Body of pancreas (tissue), 4 donors: ENCODE results near the gene USP54. TPM values are rescaled to one million over a fixed set of nuclear protein-coding genes. Genes with fewer than 3 reads are reported as not detected.
A peak's percentile ranks its signal among the peaks of the same experiment; 100 is the strongest.

Experiments
- ATAC-seq: fragments of 150-250 bp; one replicate; pipeline ENCODE4 v1.9.1; 2016
- DNase-seq, 4 donors: peaks; one replicate each; pipeline ENCODE4 v3.0.0-alpha.2; 2019
- H3K27ac ChIP-seq, 4 donors: fragments of 200-600 bp; sonication (generic); 1 replicate in 3 of 4; 2 replicates in 1 of 4; pipeline versions ENCODE4 v1.5.1 to v1.6.1; 2016 to 2019; ENCODE audit warnings: mild to moderate bottlenecking in 1 of 4, mixed read lengths in 1 of 4, moderate library complexity in 1 of 4
- H3K27me3 ChIP-seq, 2 donors: fragments of 200-600 bp; sonication (generic); one replicate each; pipeline ENCODE4 v1.6.0; 2016; ENCODE audit warnings: mild to moderate bottlenecking in 1 of 2
- H3K36me3 ChIP-seq, 2 donors: fragments of 200-600 bp; sonication (generic); replicated peaks in 1 of 2; 2 replicates each; pipeline ENCODE4 v1.5.1; 2016; ENCODE audit warnings: low read depth in 2 of 2; ENCODE audit not compliant: insufficient read depth in 1 of 2
- H3K4me1 ChIP-seq: fragments of 200-600 bp; sonication (generic); one replicate; pipeline ENCODE4 v1.6.0; 2016
- H3K4me3 ChIP-seq, 2 donors: fragments of 200-600 bp; sonication (generic); 1 replicate in 1 of 2; 2 replicates in 1 of 2; pipeline ENCODE4 v1.5.1; 2016 to 2019
- H3K9me3 ChIP-seq, 3 donors: fragments of 200-600 bp; sonication (generic); 1 replicate in 2 of 3; 2 replicates in 1 of 3; pipeline ENCODE4 v1.5.1; 2016
- POLR2A ChIP-seq, 3 donors: fragments of 450-650 bp; IDR thresholded peaks; one replicate each; pipeline ENCODE4 v1.6.1; 2016; ENCODE audit warnings: antibody characterized with exemption in 3 of 3, mild to moderate bottlenecking in 2 of 3
- WGBS, 2 donors: methylation state at CpG; one replicate each; pipeline ENCODE4 v1.1.5; 2017; 5-methylcytosine and 5-hydroxymethylcytosine counted together
- intact Hi-C: fragments of 100-400 bp; cut with DNase I; formaldehyde crosslinking; loops from one replicate; pipeline ENCODE4 v1.15.1; 2023
- total RNA-seq, 2 donors: library from RNA; depleted of rRNA; stranded (reverse); fragments of >200 nt; gene quantifications; one replicate each; pipeline ENCODE4 v1.1.0, GENCODE V29; 2016
- TF ChIP-seq, protein P1 (sequence below), 7 experiments: fragments of 450-650 bp in 4 of 7; fragments of 200-600 bp in 3 of 7; sonication (generic) in 3 of 7; IDR thresholded peaks; one replicate each; pipeline ENCODE4 v1.5.1; 2016 to 2019; ENCODE audit warnings: antibody characterized with exemption in 7 of 7

Gene USP54
- total RNA-seq, 2 donors from 2014 or later: 20.4 to 25.4 TPM

DNA sequence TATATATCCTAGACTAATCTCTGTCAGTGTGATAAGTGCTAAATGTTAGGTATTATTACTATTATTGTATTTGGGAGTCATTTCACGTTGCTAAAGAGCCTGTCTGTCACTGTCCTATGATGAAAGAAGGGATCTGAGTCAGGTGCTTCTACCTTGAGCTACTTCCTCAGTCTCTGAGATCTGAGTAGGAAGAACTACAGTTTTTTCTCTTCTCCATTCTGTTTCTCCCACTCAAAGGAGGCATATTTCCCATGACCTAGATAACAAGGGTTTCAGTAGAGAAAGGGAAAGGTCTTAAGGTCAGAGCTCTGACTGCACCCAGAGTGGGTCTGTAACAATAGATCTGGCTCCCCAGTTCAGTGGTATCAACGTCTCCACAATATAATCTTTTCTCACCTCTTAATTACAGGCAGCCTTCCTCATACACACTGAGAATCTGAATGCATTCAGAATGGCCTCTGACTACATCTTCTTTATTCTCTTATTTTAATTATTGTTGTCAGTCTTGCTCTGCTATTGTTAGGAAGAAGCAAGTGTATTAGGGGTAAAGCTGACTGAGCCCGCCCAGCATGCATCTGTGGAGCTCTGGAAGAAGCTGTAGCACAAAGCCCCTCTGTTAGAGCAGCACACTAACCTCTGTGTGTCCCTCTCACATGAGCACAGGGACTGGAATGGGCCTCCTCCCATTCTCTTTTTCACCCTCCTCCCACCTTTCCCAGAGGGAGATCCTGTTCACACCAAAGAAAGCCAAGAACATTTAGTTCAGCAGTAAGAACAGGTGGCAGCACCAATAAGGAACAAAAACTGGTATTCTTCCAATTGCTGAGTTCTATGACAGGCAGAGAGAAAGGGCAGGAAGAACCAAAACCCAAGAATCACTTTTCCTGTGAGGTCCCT lies 38.1 kb downstream of the USP54 start:
- 78 to 88% methylated on average over 3 of the region's 3 CpGs for WGBS, 2 donors
- peak in 1 of 3 donors; percentile 20 for TF ChIP-seq POLR2A (IDR thresholded peaks at IDR 0.05)
- TF ChIP-seq, protein P1, sequence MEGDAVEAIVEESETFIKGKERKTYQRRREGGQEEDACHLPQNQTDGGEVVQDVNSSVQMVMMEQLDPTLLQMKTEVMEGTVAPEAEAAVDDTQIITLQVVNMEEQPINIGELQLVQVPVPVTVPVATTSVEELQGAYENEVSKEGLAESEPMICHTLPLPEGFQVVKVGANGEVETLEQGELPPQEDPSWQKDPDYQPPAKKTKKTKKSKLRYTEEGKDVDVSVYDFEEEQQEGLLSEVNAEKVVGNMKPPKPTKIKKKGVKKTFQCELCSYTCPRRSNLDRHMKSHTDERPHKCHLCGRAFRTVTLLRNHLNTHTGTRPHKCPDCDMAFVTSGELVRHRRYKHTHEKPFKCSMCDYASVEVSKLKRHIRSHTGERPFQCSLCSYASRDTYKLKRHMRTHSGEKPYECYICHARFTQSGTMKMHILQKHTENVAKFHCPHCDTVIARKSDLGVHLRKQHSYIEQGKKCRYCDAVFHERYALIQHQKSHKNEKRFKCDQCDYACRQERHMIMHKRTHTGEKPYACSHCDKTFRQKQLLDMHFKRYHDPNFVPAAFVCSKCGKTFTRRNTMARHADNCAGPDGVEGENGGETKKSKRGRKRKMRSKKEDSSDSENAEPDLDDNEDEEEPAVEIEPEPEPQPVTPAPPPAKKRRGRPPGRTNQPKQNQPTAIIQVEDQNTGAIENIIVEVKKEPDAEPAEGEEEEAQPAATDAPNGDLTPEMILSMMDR (IDR thresholded peaks at IDR 0.05): no peak
- ATAC-seq (peak; percentile 88), DNase-seq (peak; percentile 21 to 47 (median 35))
- H3K4me3 ChIP-seq: no peak overlapping the region
- H3K9me3 ChIP-seq: no peaks in the 10 kb centered on the region
- H3K27ac ChIP-seq: peak overlapping the region; percentile 19 to 70 (median 50)
- peaks cover 28% of the 10 kb centered on the region for H3K4me1 ChIP-seq
- no peaks in the 10 kb centered on the region for H3K36me3 ChIP-seq
- intact Hi-C loops: no loop called here
- no peaks in the 10 kb centered on the region for H3K27me3 ChIP-seq

GRCh38 chr10:73551515-73551914 lies 39.6 kb downstream of the USP54 start:
- DNase-seq: no peak
- Histone ChIP-seq H3K36me3 (no peaks in the 10 kb centered on the region), H3K4me1 (peaks cover 28% of the 10 kb centered on the region), H3K27ac (no peak overlapping the region), H3K9me3 (no peaks in the 10 kb centered on the region), H3K4me3 (no peak overlapping the region), H3K27me3 (no peaks in the 10 kb centered on the region)
- 100% methylated on average over 1 of the region's 1 CpG for WGBS, 2 donors
- ATAC-seq: no peak
- TF ChIP-seq POLR2A (IDR thresholded peaks at IDR 0.05): no peak
- TF ChIP-seq, protein P1 (IDR thresholded peaks at IDR 0.05): no peak
- intact Hi-C loops: no loop called here

GRCh38 chr10:73545357-73545756 lies 45.8 kb downstream of the USP54 start:
- H3K36me3 ChIP-seq: peaks cover 8 to 9% of the 10 kb centered on the region in 2 donors
- no peak overlapping the region for H3K27ac ChIP-seq
- WGBS, 2 donors: 76 to 81% methylated on average over 2 of the region's 2 CpGs
- no peaks in the 10 kb centered on the region for H3K27me3 ChIP-seq
- H3K9me3 ChIP-seq: no peaks in the 10 kb centered on the region
- TF ChIP-seq, protein P1 (IDR thresholded peaks at IDR 0.05): no peak
- no peak for TF ChIP-seq POLR2A (IDR thresholded peaks at IDR 0.05)
- no peak for DNase-seq
- intact Hi-C loops: no loop called here
- no peaks in the 10 kb centered on the region for H3K4me1 ChIP-seq
- ATAC-seq: no peak
- H3K4me3 ChIP-seq: no peak overlapping the region

DNA sequence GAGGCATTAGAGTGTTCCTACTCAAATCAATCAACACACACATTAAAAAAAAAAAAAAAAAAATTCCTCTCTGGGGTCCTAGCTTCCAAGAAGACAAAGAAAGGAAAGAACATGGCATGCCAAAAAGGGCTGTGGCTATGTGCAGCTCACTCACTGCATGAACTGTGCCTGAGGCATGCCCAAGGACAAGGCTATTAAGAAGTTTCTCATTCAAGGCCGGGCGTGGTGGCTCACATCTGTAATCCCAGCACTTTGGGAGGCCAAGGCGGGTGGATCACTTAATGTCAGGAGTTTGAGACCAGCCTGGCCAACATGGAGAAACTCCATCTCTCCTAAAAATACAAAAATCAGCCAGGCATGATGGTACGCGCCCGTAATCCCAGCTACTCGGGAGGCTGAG lies 53.4 kb downstream of the USP54 start:
- no peaks in the 10 kb centered on the region for H3K4me1 ChIP-seq
- H3K27me3 ChIP-seq: no peaks in the 10 kb centered on the region
- ATAC-seq: no peak
- H3K9me3 ChIP-seq: no peaks in the 10 kb centered on the region
- 91 to 96% methylated on average over 7 of the region's 7 CpGs for WGBS, 2 donors
- no peak overlapping the region for H3K27ac ChIP-seq
- TF ChIP-seq, protein P1 (IDR thresholded peaks at IDR 0.05): no peak
- no peak for TF ChIP-seq POLR2A (IDR thresholded peaks at IDR 0.05)
- H3K36me3 ChIP-seq: peaks cover 9 to 10% of the 10 kb centered on the region in 2 donors
- intact Hi-C loops: no loop called here
- no peak overlapping the region for H3K4me3 ChIP-seq
- DNase-seq: no peak
